Kidney (tissue), 14 donors: ENCODE results near the gene MRPS14. TPM values are rescaled to one million over a fixed set of nuclear protein-coding genes. Genes with fewer than 3 reads are reported as not detected.

Source experiments
- DNase-seq, 5 donors: peaks; one replicate each; pipeline ENCODE4 v3.0.0-alpha.2; 2013 to 2020
- FAIRE-seq: peaks from 2 replicates; lab custom pipeline; 2012; peaks lifted over from hg19 to GRCh38; lab: Jason Lieb, UNC
- H3K27ac ChIP-seq, 2 donors: one replicate each; pipeline ENCODE4 v1.7.0; 2013; ENCODE audit warnings: low read depth in 2 of 2, low read length in 2 of 2, inconsistent platforms in 1 of 2
- H3K27me3 ChIP-seq: one replicate; pipeline ENCODE4 v1.7.1; 2013; ENCODE audit warnings: low read length, inconsistent platforms; ENCODE audit not compliant: control insufficient read depth, insufficient read depth
- H3K36me3 ChIP-seq, 3 donors: one replicate each; pipeline versions ENCODE4 v1.7.0 to v1.7.1; 2013; ENCODE audit warnings: low read length in 3 of 3, control low read depth in 1 of 3, inconsistent platforms in 1 of 3; ENCODE audit not compliant: insufficient read depth in 3 of 3, control insufficient read depth in 2 of 3
- H3K4me1 ChIP-seq, 3 donors: one replicate each; pipeline versions ENCODE4 v1.7.0 to v1.7.1; 2013; ENCODE audit warnings: low read length in 3 of 3, inconsistent platforms in 1 of 3, low read depth in 1 of 3; ENCODE audit not compliant: control insufficient read depth in 2 of 3, insufficient read depth in 2 of 3
- H3K4me3 ChIP-seq, 3 donors: one replicate each; pipeline versions ENCODE4 v1.7.0 to v1.8.1; 2013; ENCODE audit warnings: low read length in 3 of 3, control low read depth in 1 of 3, inconsistent platforms in 1 of 3
- H3K9ac ChIP-seq, 3 donors: one replicate each; pipeline versions ENCODE4 v1.7.0 to v1.7.1; 2013; ENCODE audit warnings: low read length in 3 of 3, control low read depth in 1 of 3, inconsistent platforms in 1 of 3
- H3K9me3 ChIP-seq, 3 donors: one replicate each; pipeline versions ENCODE4 v1.7.0 to v1.7.1; 2013; ENCODE audit warnings: low read length in 3 of 3, control low read depth in 1 of 3, inconsistent platforms in 1 of 3; ENCODE audit not compliant: control insufficient read depth in 2 of 3, insufficient read depth in 1 of 3
- CTCF ChIP-seq: IDR thresholded peaks from 3 replicates; pipeline ENCODE4 v1.5.1; 2012; ENCODE audit warnings: mild to moderate bottlenecking, moderate library complexity, borderline replicate concordance; ENCODE audit not compliant: insufficient read depth; ENCODE audit errors: extremely low read depth
- intact Hi-C: fragments of 100-400 bp; cut with DNase I; formaldehyde crosslinking; loops from one replicate; pipeline ENCODE4 v1.11.1; 2022
- polyA plus RNA-seq: library from polyadenylated mRNA; stranded (reverse); fragments of 350-450 nt; fragmentation: Illumina TruSeq; extraction: RNeasy Lipid Tissue Mini Kit (QIAGEN cat#74804); gene quantifications from one replicate; pipeline ENCODE4 v1.2.3, GENCODE V29; 2014; ENCODE audit warnings: low read depth, low replicate concordance; ENCODE audit not compliant: insufficient read depth
- total RNA-seq: library from RNA; stranded (reverse); fragmentation: NEBNext Ultra II Directional; extraction: Animal tissue kit (Norgen Biotek cat#: 25700); gene quantifications from one replicate; pipeline ENCODE4 v1.2.1, GENCODE V29; 2021
- donor health status: control.
- donor health status: control.
- donor health status: control.
- donor health status: control.
- donor health status: control.
- donor health status: DM: yes; HTN: yes; CAD: no.
- donor health status: Normal renal cell carcinoma (clear cell type).

The MRPS14 gene
- total and polyA plus RNA-seq, 2 donors from 2014 or later = 35.7 to 48.0 TPM

- FAIRE-seq = no peak
- Histone ChIP-seq H3K36me3 (peaks cover 0 to 2% (median 0%) of the 10 kb centered on the region in 3 donors), H3K4me1 (peaks cover 5 to 20% (median 13%) of the 10 kb centered on the region in 3 donors), H3K9me3 (no peaks in the 10 kb centered on the region), H3K27me3 (no peaks in the 10 kb centered on the region), H3K27ac (no peak overlapping the region), H3K4me3 (no peak overlapping the region), H3K9ac (no peak overlapping the region)
- intact Hi-C loops = no loop called here
- peak in 1 of 5 donors; percentile 61 for DNase-seq
- no peak for TF ChIP-seq CTCF
These were observed 54.4 kb downstream of the MRPS14 start for GRCh38 chr1:174968750-174969244.

- DNase-seq (no peak), FAIRE-seq (peak; percentile 79)
- no peak overlapping the region for H3K4me3 ChIP-seq
- TF ChIP-seq CTCF = no peak
- peaks cover 0 to 2% (median 0%) of the 10 kb centered on the region in 3 donors for H3K36me3 ChIP-seq
- no peaks in the 10 kb centered on the region for H3K27me3 ChIP-seq
- H3K9ac ChIP-seq = no peak overlapping the region
- H3K27ac ChIP-seq = peak overlapping the region in 1 of 2 donors; percentile 2
- H3K9me3 ChIP-seq = no peaks in the 10 kb centered on the region
- intact Hi-C loops = no loop called here
- peaks cover 5 to 20% (median 13%) of the 10 kb centered on the region in 3 donors for H3K4me1 ChIP-seq
These were observed 55.1 kb downstream of the MRPS14 start for GRCh38 chr1:174967845-174968705.

GRCh38 chr1:174966008-174966572, 57.1 kb downstream of the MRPS14 start:
- H3K36me3 ChIP-seq = peaks cover 0 to 2% (median 0%) of the 10 kb centered on the region in 3 donors
- no peaks in the 10 kb centered on the region for H3K27me3 ChIP-seq
- FAIRE-seq (peak; percentile 15), DNase-seq (peak in 1 of 5 donors; percentile 54)
- peak overlapping the region in 1 of 2 donors; percentile 70 for H3K27ac ChIP-seq
- no peak for TF ChIP-seq CTCF
- H3K9ac ChIP-seq = no peak overlapping the region
- no peaks in the 10 kb centered on the region for H3K9me3 ChIP-seq
- H3K4me1 ChIP-seq = peaks cover 5 to 20% (median 13%) of the 10 kb centered on the region in 3 donors
- intact Hi-C loops = no loop called here
- H3K4me3 ChIP-seq = no peak overlapping the region
